HG03045 (cell line): ENCODE results near the gene EXOSC7.

Experiments
- ATAC-seq: cut with Tn5 transposase; IDR thresholded peaks from one replicate; pipeline ENCODE4 v1.9.1; 2021; ENCODE audit warnings: mild to moderate bottlenecking, moderate library complexity; ENCODE audit not compliant: unreplicated experiment

EXOSC7 gene

GRCh38 chr3:44992555-44993470 is 16.8 kb downstream of the EXOSC7 start:
- ATAC-seq, result no peak

DNA sequence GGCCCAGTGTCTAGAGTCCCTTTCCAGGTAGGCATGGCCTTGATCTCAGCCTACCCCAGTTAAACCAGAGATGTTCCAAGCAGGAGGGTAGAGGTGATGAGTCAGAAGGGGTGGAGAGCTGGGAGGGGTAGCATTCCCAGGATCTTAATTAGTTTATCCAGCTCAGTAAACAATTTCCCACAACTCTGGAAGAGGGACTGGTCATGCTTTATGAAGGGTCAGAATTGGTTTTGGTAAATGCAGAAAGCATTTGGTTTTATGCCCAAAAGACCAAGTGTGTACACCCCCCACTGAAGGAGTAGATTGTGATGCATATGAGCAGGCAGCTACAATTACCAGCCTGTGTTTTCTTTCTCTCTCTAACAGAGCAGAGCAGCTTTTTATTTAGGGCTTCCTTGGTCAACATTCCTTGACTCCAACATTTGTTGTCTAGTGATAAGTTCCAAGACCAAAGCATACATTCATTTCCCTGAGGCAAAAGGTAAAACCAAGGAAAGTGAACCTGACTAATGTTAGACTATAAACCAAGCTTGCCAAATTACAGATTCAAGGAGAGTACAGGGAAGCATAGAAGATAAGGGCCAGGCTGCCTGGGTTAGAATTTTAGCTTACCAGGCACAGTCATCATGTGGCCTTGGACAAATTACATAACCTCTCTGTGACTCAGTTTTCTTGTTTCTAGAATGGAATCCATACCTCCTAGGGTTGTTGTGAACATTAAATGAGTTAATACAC is 17.6 kb downstream of the EXOSC7 start:
- no peak for ATAC-seq

DNA sequence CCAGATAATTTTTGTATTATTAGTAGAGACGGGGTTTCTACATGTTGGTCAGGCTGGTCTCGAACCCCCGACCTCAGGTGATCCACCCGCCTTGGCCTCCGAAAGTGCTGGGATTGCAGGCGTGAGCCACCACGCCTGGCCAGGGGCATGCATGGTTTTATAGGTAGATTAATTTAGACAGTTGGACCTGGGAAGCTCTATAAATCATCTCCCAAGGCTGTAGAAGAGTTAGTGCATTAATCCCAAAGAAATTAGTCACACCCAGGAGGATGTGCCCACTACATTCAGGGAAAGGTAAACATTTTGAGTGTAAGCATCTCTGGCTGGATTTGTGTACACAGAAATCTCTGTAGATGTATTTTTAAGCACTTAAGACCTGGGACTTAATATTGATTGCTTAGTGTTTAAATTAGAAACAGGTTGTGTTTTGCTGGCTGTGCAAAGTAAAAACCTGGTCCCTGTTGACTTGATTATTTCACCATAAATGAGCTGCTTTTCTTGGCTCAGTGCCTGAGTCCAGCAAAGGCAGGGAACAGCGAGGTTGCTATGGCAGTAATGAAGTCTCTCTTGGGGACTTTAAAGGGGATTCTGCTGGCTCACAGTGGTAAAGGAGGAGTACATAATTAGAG is 19.2 kb downstream of the EXOSC7 start:
- ATAC-seq, result no peak

DNA sequence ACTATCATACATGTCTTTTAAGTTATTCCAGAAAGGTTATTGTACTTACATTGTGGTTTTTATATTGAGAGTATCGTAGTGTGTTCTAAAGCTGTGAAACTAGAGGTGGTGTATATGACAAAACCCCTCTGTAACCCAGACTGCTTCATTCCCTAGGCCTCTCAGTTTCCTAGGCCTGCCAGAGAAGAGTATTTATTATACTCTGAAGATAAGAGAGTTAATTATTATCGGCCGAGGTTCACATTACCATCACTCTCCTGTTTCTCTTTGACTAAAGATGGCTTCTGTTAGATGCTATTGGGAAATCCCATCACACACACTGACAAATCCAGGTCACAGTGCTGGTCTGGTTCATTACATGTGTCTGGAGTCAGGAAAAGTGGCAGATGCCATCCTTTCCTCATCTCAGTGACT is 20.5 kb downstream of the EXOSC7 start:
- ATAC-seq, result no peak

DNA sequence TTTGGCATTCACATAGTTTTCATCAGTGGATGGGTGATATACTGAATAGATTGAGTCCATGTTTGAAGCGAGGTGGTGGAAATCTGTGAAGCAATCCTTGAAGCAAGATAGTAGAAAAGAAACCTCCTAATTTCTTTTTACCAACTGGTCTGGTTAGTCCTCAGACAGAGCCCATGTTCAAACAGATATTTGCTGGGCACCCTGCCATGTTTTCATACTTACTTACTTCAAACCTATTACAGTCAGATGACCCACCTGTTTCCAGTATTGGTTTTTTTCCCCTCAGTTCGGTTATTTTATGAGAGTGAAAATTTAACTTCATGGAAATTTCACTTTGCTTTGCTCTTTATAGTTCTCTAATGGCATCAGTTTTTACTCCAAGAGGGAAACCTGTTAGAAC is 23.7 kb downstream of the EXOSC7 start:
- no peak for ATAC-seq

DNA sequence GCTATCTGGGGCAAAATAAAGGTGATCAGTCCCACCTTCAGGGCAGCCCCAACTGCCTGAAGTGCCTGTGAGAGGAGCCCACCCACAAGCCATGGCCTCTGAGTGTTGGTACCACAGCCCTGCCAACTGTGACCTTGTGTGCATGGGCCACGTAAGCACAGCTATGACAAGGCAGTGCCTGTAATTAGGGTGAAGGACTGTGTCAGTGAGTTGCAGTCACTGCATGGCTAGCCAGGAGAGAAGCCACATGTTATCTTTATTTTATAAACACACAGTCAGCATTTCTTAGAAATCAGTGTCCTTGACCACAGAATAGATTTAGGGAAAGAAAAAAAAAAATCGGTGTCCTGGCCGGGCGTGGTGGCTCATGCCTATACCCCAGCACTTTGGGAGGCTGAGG is 24.8 kb downstream of the EXOSC7 start:
- ATAC-seq, result no peak

DNA sequence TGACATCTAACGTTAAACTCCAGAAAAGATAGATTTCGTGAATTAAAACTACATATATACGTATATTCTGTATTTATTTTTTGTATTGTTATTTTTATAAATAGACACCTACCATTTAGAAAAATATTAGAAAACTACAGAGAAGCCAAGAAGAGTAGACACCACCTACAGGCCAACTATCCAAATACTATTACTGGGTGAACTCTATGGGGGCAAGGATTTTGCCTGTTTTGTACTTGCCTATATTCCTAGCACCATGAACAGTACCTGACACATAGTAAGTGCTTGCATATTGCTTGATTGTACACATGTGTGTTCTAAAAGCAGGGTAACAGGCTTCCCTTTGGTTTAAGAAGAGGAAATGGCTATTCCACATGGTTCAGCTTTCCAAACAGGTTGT is 25.7 kb downstream of the EXOSC7 start:
- ATAC-seq, result no peak

DNA sequence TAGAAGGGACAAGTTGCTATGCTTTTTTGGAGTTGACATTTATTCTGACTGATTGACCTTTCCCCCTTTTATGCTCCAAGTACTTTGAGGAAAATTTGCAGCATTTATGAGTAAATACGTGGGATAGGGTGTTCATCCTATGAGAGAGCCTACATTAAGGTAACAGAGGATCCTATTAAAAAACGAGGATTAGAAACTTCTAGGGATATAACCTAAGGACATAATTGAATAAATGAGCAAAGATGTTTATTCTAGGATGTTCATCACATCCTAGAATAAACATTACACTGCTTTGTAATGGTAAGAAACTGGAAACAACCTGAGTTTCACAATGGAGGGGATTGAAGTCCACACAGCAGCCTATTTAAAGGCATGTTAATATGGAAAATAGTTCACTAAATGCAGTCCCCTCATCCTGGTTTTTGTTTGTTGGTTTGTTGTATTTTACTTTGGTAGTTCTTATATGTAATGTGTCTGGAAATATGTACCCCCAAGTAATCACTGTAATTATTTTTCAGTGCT is 26.2 kb downstream of the EXOSC7 start:
- ATAC-seq, result no peak

GRCh38 chr3:45002720-45003119 is 26.7 kb downstream of the EXOSC7 start:
- ATAC-seq, result no peak

- no peak for ATAC-seq
Observed at GRCh38 chr3:45003406-45003805, 27.4 kb downstream of the EXOSC7 start.

DNA sequence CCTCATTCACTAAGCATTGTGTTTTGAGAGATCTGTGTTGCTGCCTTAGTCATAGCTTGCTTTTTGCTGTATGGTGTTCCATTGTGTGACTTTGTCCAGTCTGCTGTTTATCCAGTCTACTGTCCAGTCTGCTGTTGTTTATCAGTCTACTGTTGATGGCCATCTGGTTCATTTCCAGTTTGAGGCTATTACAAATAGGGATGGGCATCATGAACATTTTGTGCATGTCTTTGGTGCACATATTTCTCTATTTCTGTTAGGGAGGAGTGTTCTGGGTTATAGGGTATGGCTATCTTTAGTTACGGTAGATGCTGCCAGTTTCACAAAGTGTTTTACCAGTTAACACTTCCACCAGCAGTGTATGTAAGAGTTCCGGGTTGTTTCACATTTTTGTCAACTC is 27.8 kb downstream of the EXOSC7 start:
- ATAC-seq, result no peak

- no peak for ATAC-seq
Observed at GRCh38 chr3:45007091-45007490, 31.0 kb downstream of the EXOSC7 start.

- no peak for ATAC-seq
Observed at GRCh38 chr3:45008117-45008516, 32.1 kb downstream of the EXOSC7 start.

DNA sequence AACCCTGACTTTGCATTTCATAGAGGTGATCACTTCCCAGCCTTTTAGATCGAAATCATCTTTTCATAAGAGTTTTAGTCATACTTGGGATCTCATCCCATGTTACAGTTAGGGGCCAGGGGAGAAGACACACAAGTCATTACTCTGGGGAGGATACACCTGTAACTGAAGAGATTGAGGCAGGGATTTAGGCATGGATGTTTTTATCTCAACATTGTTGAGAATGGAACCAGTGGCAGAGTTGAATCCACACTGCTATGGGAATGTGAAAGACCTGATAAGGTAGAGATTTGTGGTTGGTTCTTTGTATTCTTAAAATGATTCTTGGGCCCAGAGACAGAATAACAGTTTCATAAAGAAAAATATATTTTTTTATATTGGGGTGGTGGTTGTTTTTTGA is 33.8 kb downstream of the EXOSC7 start:
- ATAC-seq, result no peak

DNA sequence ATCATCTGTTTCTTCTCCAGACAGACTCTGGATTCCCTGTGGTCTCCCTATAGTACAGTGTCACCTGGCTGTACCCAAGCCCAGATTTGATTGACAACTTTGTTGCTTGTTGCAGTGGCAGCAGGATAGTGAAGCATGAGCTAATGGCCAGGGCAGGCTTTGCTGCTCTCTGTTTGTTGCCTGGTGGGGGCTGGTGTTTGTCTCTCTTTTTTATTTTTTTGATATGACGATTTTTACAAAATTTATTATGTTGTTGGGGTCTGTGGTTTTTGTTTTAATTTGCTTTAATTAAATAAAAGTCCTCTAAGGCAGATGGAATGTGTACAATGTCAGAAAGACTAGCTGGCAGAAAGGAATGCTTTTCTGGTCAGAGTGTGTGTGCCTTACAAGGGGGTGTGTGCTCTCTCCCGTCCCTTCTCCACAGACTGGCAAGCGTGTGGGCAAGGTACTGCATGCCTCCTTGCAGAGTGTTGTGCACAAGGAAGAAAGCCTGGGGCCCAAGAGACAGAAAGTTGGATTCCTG is 34.8 kb downstream of the EXOSC7 start:
- ATAC-seq, result no peak

GRCh38 chr3:45011756-45012508 is 35.9 kb downstream of the EXOSC7 start:
- ATAC-seq, result no peak

GRCh38 chr3:45012577-45012976 is 36.5 kb downstream of the EXOSC7 start:
- no peak for ATAC-seq

DNA sequence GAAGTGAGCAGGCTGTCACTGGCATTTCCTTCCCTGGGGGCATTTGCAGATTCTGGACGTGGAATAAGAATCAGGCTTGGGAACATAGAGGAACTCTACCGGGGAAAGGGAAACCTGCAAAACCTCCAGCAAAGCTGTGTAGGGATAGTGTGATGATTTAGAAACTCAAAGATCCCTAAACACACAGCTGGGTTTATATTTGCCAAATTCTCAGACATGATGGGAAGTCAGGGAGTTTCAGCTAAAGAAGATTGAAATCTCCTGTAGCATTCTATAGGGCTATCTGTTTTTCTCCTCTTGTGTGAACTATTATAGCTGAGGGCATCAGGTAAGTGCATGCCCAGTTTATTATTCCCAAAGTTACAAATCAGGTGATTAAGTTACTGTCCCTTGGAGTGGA is 40.9 kb downstream of the EXOSC7 start:
- no peak for ATAC-seq

- ATAC-seq, result no peak
Observed at GRCh38 chr3:45017821-45018220, 41.8 kb downstream of the EXOSC7 start.

GRCh38 chr3:45020534-45020933 is 44.5 kb downstream of the EXOSC7 start:
- no peak for ATAC-seq
